C4-2B (cell line): ENCODE data around the gene MYH11.
"Not testable (repeated sequence)": the region's sequence is repeated elsewhere in the genome, so short reads cannot be mapped to it uniquely, and the experiment has no call there.

Experiments
- ZFX ChIP-seq: fragments of 450-650 bp; IDR thresholded peaks from 2 replicates; pipeline ENCODE4 v1.6.1; 2017
- TF ChIP-seq, protein P1 (sequence below): fragments of 450-650 bp; conservative IDR thresholded peaks from 2 replicates; pipeline ENCODE4 v1.5.1; 2017; ENCODE audit warnings: mild to moderate bottlenecking

DNA sequence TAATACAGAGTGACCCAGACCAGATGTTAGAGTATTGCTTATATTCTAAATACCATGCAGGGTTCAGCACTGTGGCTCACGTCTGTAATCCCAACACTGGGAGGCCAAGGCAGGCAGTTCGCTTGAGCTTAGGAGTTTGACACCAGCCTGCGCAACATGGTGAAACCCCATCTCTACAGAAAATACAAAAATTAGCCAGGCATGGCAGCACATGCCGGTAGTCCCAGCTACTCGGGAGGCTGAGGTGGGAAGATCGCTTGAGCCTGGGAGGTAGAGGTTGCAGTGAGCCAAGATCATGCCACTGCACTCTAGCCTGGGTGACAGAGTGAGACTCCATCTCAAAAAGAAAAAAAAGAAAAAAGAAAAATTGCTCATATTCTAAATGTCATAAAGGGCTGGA, 6.3 kb downstream of the MYH11 start:
- TF ChIP-seq, protein P1, sequence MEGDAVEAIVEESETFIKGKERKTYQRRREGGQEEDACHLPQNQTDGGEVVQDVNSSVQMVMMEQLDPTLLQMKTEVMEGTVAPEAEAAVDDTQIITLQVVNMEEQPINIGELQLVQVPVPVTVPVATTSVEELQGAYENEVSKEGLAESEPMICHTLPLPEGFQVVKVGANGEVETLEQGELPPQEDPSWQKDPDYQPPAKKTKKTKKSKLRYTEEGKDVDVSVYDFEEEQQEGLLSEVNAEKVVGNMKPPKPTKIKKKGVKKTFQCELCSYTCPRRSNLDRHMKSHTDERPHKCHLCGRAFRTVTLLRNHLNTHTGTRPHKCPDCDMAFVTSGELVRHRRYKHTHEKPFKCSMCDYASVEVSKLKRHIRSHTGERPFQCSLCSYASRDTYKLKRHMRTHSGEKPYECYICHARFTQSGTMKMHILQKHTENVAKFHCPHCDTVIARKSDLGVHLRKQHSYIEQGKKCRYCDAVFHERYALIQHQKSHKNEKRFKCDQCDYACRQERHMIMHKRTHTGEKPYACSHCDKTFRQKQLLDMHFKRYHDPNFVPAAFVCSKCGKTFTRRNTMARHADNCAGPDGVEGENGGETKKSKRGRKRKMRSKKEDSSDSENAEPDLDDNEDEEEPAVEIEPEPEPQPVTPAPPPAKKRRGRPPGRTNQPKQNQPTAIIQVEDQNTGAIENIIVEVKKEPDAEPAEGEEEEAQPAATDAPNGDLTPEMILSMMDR, result not testable (repeated sequence)
- not testable (repeated sequence) for TF ChIP-seq ZFX
